ENCODE measurements around the gene LMBRD2.
"Not testable (repeated sequence)": the region's sequence is repeated elsewhere in the genome, so short reads cannot be mapped to it uniquely, and the experiment has no call there.

GRCh38 chr5:36198783-36199182, 47.1 kb upstream of the LMBRD2 start:
- not testable (repeated sequence) for TF ChIP-seq CTCF, POLR2A (IDR thresholded peaks at IDR 0.05)
